NT2/D1 (cell line): Measurements from ENCODE around the gene IKZF3.

Source experiments
- SUZ12 ChIP-seq: IDR thresholded peaks from 2 replicates; pipeline ENCODE4 v1.6.1; 2011; ENCODE audit not compliant: insufficient read length, insufficient read depth; ENCODE audit errors: extremely low read depth
- YY1 ChIP-seq: IDR thresholded peaks from 2 replicates; pipeline ENCODE4 v1.6.1; 2011; ENCODE audit not compliant: insufficient read length, insufficient read depth

DNA sequence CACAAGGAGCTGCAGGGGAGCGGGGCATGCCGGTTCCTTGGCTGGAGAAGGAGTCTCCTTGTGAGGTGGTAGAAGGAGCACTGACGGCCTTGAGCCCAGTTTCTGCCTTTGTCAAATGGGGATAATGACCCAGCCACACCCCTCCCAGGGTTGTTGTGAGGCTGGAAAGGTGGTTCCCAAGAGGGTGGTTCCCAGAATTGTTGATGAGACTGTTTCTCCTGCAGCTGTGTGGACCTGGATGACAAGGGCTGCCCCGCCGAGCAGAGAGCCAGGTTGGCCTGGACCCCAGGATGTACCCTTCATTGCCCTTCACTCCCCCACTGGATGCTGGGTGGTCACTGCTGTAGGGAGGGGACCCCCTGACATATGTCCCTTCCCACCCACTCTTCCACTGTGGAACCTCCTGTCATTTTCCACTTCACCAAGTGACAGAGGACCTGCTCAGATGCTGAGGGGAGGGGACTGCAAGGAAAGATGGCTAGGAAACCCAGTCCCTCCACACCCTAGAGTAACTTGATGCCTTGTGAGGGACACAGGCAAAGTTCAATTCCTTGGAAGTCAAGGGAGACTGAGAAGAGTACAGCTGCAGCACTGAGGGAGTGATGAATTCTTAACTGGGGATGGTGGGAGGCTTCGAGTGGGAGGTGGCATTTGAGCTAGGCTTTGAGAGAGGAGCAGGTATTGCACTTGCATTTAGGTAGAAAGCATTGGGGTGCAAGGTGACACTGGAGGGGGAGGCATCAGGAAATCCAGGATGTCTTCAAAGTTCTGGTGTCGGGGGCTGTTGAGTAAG lies 144.4 kb downstream of the IKZF3 start:
- TF ChIP-seq SUZ12 = no peak
- TF ChIP-seq YY1 = no peak
